GM19043 (cell line): ENCODE measurements around the gene SUGP1.

Experiments
- ATAC-seq: cut with Tn5 transposase; IDR thresholded peaks from one replicate; pipeline ENCODE4 v1.9.1; 2021; ENCODE audit warnings: low read depth; ENCODE audit not compliant: unreplicated experiment

Gene SUGP1

DNA sequence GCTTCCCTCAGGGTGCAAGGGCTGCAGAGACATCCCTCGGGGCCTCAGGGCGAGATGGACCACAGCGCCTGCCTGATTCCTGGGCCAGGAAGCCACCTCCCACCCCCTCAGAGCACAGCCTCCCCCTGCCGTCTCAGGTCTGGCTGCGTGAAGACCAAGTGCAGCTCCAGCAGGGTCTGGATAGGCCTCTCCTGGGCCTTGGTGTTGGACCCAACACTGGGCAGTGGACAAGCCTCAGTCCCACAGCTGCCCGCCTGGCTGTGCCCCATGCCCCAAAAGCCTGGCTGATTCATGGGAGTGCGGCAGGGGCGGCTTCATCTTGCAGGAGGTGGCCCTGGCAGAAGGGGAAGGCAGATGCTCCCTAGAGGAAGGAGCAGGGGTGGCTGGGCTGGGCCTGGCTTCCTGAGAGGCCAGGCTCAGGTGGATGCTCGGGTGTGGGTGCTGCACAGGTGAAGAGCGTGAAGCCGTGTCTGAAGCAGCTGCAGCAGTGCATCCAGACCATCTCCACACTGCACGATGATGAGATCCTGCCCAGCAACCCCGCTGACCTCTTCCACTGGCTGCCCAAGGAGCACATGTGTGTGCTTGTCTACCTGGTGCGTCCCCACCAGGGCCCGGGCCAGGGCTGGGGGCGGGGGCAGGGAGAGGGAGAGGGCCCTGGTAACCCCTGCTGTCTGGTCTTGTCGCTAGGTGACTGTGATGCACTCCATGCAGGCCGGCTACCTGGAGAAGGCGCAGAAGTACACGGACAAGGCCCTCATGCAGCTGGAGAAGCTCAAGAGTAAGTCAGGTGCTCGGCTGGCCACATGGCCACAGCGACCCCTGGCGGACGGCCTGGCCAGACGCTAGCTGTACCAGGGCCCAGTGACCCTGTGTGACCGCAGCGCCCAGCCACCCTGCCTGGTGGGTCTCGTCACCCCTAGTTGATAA, 22.0 kb upstream of the SUGP1 start:
- no peak for ATAC-seq

- no peak for ATAC-seq
Observed at GRCh38 chr19:19341026-19341425, 20.7 kb upstream of the SUGP1 start.

GRCh38 chr19:19338082-19338481, 17.8 kb upstream of the SUGP1 start:
- no peak for ATAC-seq

- no peak for ATAC-seq
Observed at GRCh38 chr19:19337120-19337519, 16.8 kb upstream of the SUGP1 start.

DNA sequence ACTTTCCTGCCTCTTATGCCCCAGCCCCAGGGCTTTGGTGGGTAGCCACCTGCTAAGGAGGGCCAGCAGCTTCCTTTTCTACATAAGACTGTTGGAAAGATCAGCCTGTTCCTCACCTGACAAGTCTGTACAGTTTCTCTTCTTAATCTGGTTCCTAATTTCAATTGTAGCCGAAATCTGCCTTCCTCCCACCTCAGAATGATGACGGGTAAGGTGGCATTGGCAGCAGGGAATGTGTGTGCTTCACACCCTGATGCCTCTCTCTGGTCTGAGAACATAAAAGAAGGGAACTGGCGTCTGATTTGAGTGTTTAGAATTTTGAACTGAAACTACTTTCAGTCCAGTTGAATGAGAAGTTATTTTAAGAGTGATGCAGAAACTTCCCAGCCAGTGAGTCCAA, 16.3 kb upstream of the SUGP1 start:
- no peak for ATAC-seq

DNA sequence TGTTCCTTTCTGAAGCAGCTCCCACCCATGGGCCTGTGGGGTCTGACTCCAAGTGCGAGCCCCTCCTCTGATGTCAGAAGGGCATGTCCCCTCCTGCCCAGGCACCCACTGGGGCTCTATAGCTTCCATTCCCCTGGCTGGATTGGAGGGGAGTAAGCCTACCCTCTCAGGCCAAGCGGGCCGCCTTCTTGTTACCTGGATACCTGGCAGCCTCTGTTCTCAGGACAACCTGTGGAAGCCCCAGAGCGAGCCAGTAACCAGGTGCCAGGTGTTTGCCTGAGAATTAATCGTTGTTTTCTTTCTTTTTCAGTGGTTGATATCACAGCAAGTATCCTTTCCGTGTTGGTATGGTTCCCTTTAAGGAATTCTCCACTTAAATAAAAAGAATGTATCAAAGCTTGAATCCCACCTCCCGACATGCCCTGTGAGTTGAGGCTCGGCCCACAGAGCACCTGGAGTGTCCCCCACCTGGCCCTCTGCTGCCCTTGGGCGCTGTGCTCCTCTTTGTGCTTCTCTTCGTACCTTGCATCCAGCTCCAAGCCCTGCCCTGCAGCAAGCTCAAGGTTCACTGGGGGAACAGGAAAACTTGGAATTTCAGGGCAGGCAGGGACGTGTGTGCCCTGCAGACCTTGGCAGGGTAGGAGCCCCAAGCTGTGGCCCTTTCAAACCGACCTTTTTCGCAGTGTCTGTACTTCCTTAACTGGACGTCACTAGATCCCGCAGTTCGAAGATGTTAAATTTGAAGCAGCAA, 15.3 kb upstream of the SUGP1 start:
- ATAC-seq, result no peak

DNA sequence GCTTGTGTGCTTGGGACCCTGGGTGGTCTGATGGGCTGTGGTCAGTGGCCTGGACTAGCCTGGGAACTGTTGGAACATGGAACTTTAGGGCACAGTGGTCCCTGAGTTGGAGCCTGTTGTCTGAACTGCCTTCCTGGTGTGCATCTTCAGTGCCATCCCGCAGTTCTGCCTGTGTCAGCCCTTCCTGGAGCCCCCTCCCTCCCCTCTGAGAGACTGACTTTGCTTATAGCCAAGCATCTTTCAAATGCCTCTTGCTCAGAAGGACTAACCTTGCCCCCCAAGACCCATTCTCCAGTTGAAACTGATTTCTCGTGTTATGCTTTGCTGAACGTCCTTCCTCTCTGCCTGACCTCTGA, 14.7 kb upstream of the SUGP1 start:
- no peak for ATAC-seq

DNA sequence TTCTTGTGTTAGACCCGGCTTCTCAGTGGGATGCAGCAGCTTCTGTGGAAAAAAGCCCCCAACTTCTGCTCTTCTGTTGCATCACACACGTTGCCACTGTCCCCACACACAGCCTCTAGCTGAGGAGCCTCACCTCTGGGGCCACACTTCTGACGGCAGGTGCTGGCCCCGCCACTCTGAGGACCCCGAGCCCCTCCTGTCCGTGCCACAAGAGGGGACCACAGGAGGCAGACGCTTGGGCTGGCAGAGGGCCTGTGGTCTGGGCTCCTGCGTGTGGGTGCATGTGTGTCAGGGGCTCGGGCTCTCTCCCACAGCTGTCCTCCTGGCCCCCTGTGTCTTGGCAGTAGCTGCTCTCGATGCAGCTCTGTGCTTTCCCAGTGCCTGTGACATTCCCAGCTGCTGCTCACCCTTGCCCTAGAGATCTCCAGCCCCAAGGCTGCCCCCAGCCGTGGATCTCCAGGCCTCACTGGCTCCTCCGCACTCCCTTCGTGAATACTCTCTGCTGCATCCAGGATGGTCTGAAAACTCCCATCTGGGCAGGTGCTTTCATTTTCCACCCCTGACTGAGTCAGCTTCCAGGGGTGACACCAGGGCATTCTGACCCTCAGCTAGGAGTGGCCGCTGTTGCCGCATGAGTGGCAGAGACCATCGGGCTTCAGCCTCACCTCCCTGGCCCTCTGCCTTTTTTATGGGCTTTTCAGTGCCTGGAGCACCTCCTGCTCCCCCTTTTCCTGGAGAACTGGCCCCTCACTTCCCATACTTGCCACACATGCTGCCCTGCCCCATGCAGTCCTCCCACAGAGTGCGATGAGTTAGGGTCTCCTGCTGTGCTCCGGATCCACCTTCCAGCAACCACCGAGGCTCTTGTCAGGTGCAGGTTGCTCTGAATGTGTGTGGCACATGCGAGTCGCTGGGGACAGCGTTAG, 14.0 kb upstream of the SUGP1 start:
- no peak for ATAC-seq

DNA sequence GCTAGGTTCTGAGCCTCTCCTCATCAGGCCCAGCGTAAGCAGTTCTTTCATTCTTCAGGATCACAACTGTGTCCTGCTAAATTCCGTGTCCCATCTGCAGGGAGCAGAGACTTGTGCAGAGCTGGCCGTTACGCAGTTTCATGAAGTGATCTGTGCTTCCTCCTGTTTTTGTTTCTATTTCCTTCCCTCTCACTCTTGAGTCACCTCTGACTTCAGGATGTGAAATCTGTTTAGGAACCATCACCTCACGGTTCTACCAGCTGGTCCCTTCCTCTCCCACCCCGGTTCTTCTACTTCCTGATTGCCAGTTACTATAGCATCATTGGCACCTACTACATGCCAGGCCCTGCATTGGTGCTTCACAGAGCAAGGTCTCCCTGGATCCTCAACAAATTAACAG, 8.8 kb upstream of the SUGP1 start:
- no peak for ATAC-seq

- no peak for ATAC-seq
Observed at GRCh38 chr19:19327672-19328071, 7.4 kb upstream of the SUGP1 start.

DNA sequence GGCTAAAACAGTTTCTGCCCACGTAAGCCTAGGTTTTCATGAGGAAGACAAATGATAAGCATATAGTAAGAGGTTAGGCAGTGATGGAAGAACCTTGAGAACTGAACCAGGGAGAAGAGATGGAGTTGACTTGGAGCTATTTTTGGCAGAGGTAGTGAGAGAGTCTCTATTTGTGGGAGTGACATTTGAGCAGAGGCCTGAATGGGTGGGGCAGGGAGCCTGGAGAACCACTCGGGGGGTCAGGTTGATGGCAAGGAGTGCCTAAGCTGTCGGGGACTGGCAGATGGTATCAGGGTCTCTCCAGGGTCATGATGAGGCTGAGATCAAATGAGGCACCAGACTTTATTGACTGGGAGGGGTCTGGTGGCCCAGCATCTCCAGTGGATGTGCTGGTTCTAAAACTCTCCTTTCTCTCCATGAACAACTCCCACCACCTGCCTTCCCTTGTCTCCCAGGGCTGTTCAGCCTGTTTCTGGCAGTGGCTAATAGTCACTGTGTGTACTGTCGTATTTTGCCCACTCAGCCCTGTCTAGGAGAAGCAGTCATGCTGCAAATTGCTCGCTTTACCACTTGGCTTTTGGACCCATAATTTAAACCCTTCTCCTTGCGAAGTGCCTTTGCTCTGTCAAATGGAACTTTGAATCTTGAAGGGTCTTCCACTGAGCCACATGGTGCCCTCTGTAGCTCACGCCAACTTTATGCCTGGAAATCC, 3.9 kb upstream of the SUGP1 start:
- ATAC-seq, result no peak

GRCh38 chr19:19321141-19321577, 850 bp upstream of the SUGP1 start:
- no peak for ATAC-seq

DNA sequence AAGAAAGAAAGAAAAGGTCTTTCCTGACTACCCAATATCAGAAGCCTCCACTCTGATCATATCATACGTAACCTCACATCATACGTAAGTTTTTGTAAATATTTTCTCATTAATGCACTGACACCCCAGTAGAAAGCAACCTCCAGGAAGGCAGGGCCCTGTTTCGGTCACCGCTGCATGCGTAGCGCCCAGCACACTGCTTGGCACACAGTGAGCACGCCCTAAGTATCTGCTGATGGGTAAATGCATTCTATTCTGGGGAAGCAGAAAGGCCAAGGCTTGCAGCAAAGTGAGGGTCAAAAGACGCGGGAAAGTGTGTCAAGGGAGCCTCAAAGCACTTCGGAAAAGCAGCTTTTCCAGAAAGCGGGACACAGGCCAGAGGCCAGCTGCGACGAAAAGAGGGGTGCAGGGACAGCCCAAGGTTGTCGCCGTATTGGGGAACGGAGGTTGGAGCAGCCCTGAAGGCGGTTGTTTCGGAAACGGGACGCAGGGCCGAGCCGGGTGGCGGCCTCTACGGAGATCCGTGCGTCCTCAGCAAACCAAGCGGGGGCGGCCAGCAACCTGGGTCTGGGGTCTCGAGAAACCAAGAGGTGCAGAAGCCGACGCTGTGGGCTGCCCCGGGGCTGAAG, 463 bp downstream of the SUGP1 start:
- ATAC-seq, result peak; percentile 5

DNA sequence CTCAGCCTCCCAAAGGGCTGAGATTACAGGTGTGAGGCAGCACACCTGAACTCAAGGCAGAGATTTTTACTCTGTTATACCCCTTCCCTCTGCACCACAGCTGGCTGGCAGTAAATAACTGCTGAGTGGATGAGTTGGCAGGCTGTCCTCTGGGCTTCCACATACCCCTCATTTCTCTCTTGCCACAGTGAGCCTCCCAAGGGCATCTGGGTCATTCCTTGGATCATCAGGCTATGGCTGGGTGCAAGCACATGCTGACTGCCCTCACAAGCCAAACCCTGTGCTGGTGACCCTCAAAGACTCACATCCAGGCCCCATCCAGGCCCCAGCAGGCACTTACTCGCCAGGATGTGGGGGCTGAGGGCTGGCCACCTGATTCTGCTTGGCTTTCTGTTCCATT, 4.2 kb downstream of the SUGP1 start:
- ATAC-seq, result no peak

DNA sequence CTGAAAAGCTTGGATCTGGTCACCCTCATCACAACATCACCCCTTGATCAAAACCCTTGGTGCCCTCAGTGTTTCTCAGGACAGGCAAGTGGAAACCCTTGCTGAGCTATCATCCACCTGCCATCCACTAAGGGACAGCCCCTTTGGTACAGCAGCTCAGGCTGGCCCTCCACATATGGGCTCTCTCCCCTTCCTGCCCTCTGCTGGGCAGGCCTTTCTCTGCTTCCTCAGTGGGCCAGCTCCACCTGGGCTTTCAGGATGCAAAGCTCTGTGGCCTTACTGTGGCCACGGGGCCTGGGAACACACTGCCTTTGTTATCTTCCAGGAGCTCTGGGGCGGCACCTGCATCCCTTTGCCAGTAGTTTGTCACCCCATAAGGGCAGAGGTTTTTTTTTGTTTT, 4.9 kb downstream of the SUGP1 start:
- no peak for ATAC-seq

- ATAC-seq, result no peak
Observed at GRCh38 chr19:19308373-19308772, 11.9 kb downstream of the SUGP1 start.

GRCh38 chr19:19306191-19306590, 14.1 kb downstream of the SUGP1 start:
- ATAC-seq, result no peak

DNA sequence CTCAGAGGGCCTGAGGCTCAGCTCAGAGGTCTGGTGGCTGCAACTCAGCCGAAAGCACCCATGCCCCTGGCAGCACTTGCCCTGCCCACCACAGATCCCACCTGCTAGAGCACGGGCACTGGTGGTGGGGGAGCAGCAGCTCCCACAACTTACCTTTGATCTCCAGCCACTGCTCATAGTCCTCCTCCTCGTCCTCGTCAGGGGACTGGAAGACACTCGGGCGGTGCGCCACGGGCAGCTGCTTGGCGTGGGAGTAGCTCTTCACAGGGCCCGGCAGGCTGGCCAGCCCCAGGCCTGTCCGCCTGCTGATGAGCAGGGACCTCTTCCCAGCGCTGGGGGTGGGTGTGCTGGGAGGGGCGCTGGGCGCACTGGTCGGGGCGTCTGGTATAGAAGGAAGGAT, 14.6 kb downstream of the SUGP1 start:
- ATAC-seq, result no peak

DNA sequence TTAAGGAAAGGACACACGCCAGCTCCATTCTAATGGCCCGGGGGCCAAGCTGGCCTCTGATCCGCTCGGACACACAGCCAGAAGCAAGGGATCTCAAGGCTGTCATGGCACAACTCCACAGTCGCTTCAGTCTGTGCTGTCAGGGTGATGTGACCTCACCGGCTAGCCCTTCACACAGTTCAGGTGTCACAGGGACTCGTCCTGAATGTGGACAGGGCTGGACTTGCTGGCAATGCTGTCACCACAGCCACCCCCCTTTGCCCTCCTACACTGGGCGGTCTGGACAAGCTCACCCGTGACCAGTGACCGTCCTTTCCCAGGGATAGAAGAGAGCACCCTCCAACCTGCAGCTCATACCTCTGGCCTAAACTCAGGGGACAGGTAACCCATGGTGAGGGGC, 15.2 kb downstream of the SUGP1 start:
- no peak for ATAC-seq
